Adrenal gland (tissue), 12 donors: Measurements from ENCODE around the gene ANKS1B. TPM values are rescaled to one million over a fixed set of nuclear protein-coding genes. Genes with fewer than 3 reads are reported as not detected.
A peak's percentile ranks its signal among the peaks of the same experiment; 100 is the strongest.

Experiments used
- DNase-seq, 7 donors: peaks; one replicate each; pipeline ENCODE4 v3.0.0-alpha.2; 2019 to 2020
- H3K27ac ChIP-seq, 5 donors: fragments of 200-600 bp; sonication (generic) in 4 of 5; 1 replicate in 3 of 5; 2 replicates in 2 of 5; pipeline versions ENCODE4 v1.5.1 to v1.8.0; 2016 to 2020; ENCODE audit warnings: mild to moderate bottlenecking in 1 of 5
- H3K27me3 ChIP-seq: fragments of 200-600 bp; 2 replicates; pipeline ENCODE4 v1.8.0; 2021
- H3K36me3 ChIP-seq, 2 donors: fragments of 200-600 bp; replicated peaks in 1 of 2; 1 replicate in 1 of 2; 2 replicates in 1 of 2; pipeline versions ENCODE4 v1.5.1 to v1.8.0; 2018 to 2022
- H3K4me1 ChIP-seq, 2 donors: fragments of 200-600 bp; replicated peaks in 1 of 2; 1 replicate in 1 of 2; 2 replicates in 1 of 2; pipeline versions ENCODE4 v1.5.1 to v1.8.0; 2018 to 2021
- H3K4me3 ChIP-seq, 4 donors: fragments of 200-600 bp; sonication (generic) in 3 of 4; one replicate each; pipeline ENCODE4 v1.5.1; 2016 to 2018
- H3K9me3 ChIP-seq, 3 donors: fragments of 200-600 bp; sonication (generic) in 1 of 3; replicated peaks in 1 of 3; 1 replicate in 2 of 3; 2 replicates in 1 of 3; pipeline versions ENCODE4 v1.5.1 to v1.8.0; 2016 to 2021
- POLR2A ChIP-seq, 2 donors: fragments of 450-650 bp; IDR thresholded peaks; one replicate each; pipeline ENCODE4 v1.6.1; 2017; ENCODE audit warnings: antibody characterized with exemption in 2 of 2, mild to moderate bottlenecking in 2 of 2, moderate library complexity in 1 of 2
- WGBS, 4 donors: extraction: QIAGEN DNeasy Blood & Tissue Kit in 2 of 4; methylation state at CpG; one replicate each; pipeline versions ENCODE4 v1.1.5 to v1.1.7; 2013 to 2017; 5-methylcytosine and 5-hydroxymethylcytosine counted together
- intact Hi-C, 2 donors: fragments of 100-400 bp; cut with DNase I; formaldehyde crosslinking; loops; one replicate each; pipeline versions ENCODE4 v1.14.1 to v1.15.0; 2022 to 2023
- polyA plus RNA-seq, 3 donors: library from polyadenylated mRNA; stranded (reverse); fragments of 200-250 nt in 2 of 3; fragments of 350-450 nt in 1 of 3; fragmentation: Illumina TruSeq in 1 of 3; extraction: RNeasy Lipid Tissue Mini Kit (QIAGEN cat#74804) in 1 of 3; gene quantifications; one replicate each; pipeline ENCODE4 v1.2.3, GENCODE V29; 2013 to 2014
- total RNA-seq, 9 donors: library from RNA; depleted of rRNA in 4 of 9; stranded (reverse); fragments of >200 nt in 4 of 9; fragments of 120-200 nt in 1 of 9; fragmentation: NEBNext Ultra II Directional in 1 of 9; extraction: Animal tissue kit (Norgen Biotek cat#: 25700) in 1 of 9; gene quantifications; one replicate each; pipeline versions ENCODE4 v1.1.0 to v1.2.4, GENCODE V29; 2013 to 2023
- TF ChIP-seq, protein P1 (sequence below), 6 experiments: fragments of 450-650 bp in 4 of 6; fragments of 200-600 bp in 2 of 6; sonication (generic) in 1 of 6; IDR thresholded peaks; 1 replicate in 5 of 6; 2 replicates in 1 of 6; pipeline versions ENCODE4 v1.5.1 to v1.8.0; 2016 to 2021; ENCODE audit warnings: antibody characterized with exemption in 6 of 6, mild to moderate bottlenecking in 2 of 6, moderate library complexity in 1 of 6
- donor health status: healthy with polysubstance abuse.
- donor health status: Bipolar disorder and iron deficiency.
- donor health status: DM: yes; HTN: yes; CAD: no.
- donor health status: DM: no; HTN: no; CAD: no.
- donor health status: DM: no; HTN: no; CAD: no.
- donor health status: DM: yes; HTN: yes; CAD: no.

ANKS1B gene
- total and polyA plus RNA-seq, 12 donors, result 1.3 to 28.1 (median 8.0) TPM

DNA sequence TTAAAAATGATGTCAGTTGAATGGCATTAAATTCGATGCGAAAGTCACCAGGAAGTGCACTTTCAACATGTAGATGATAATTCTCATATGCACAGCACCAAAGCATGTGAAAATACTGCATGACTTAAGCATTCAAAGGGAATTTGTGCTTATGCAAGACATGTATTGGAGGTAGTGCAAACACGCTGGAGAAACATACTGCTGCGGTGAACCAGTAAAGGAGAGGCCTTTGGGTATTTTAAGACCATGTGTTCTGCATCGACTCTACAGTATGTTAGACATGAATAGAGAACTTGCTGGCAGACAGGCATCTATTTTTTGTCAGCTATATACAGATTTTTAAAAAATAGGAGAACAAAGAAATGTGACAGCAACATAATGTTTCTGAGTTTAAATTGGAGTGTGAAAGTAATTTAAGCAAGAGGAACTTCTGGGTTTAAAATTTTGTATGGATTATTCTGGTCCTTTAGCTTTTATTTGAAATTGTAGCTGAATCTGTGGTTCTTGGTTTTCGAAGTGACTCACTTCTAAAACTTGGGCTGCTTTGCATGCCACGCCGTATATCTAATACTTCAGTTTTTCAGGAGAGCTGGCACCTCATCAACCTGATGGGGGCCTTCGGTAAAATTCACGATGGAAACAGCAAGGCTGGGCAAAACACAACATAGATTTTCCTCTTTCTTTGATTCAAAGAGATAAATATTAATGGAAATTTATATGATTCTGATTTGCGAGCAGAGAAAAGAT, 930.9 kb downstream of the ANKS1B start:
- 91 to 96% (median 93%) methylated on average over 11 of the region's 11 CpGs for WGBS, 4 donors
- Histone ChIP-seq H3K4me3 (no peak overlapping the region), H3K27me3 (no peaks in the 10 kb centered on the region), H3K36me3 (no peaks in the 10 kb centered on the region), H3K4me1 (no peaks in the 10 kb centered on the region), H3K9me3 (no peaks in the 10 kb centered on the region), H3K27ac (no peak overlapping the region)
- DNase-seq, result no peak
- no peak for TF ChIP-seq POLR2A (IDR thresholded peaks at IDR 0.05)
- TF ChIP-seq, protein P1, sequence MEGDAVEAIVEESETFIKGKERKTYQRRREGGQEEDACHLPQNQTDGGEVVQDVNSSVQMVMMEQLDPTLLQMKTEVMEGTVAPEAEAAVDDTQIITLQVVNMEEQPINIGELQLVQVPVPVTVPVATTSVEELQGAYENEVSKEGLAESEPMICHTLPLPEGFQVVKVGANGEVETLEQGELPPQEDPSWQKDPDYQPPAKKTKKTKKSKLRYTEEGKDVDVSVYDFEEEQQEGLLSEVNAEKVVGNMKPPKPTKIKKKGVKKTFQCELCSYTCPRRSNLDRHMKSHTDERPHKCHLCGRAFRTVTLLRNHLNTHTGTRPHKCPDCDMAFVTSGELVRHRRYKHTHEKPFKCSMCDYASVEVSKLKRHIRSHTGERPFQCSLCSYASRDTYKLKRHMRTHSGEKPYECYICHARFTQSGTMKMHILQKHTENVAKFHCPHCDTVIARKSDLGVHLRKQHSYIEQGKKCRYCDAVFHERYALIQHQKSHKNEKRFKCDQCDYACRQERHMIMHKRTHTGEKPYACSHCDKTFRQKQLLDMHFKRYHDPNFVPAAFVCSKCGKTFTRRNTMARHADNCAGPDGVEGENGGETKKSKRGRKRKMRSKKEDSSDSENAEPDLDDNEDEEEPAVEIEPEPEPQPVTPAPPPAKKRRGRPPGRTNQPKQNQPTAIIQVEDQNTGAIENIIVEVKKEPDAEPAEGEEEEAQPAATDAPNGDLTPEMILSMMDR (IDR thresholded peaks at IDR 0.05), result no peak
- intact Hi-C loops, result no loop called here

DNA sequence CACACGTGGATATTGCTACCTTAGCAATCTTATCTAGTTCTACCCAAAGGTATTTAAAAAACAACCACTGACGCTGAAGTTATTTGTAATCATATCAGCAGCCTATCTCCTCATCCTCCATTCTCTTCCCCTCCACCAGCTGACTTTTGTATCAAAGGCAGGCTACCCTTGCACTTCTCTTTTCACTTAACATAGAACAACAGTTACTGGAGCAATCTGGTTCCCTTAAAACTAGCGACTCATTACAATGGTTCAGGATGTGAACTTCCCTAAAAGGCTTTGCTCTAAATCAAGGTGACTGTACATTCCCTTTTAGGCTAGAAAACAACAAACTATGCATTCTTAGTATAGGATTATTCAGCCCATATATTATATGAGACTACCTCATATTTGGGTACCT, 935.0 kb downstream of the ANKS1B start:
- 60 to 66% (median 65%) methylated on average over 3 of the region's 3 CpGs for WGBS, 4 donors
- no peak for TF ChIP-seq POLR2A (IDR thresholded peaks at IDR 0.05)
- TF ChIP-seq, protein P1 (IDR thresholded peaks at IDR 0.05), result no peak
- intact Hi-C loops, result no loop called here

DNA sequence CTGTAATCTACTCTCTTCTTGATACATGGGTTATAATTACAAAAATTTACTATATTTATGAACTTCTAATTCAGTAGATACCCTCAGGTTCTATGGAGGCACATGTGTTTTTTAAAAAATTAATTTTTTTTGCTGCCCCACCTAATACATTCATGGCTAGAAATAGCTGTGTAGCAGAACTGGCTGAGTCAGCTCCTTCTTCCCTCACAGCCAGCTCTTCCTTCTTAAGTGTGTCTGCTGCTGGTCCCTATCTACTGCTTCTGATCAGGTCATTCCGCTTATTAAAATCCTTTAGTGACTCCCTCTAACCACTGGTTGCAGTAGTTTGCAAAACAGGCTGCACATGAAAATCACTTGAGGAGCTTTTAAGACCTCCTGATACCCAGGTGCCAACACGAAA, 939.6 kb downstream of the ANKS1B start:
- intact Hi-C loops, result no loop called here
- TF ChIP-seq, protein P1 (IDR thresholded peaks at IDR 0.05), result no peak
- no peak for TF ChIP-seq POLR2A (IDR thresholded peaks at IDR 0.05)
- DNase-seq, result no peak
- no peaks in the 10 kb centered on the region for H3K27me3 ChIP-seq
- no peaks in the 10 kb centered on the region for H3K9me3 ChIP-seq
- 83 to 95% (median 93%) methylated on average over 2 of the region's 2 CpGs for WGBS, 4 donors
- H3K4me1 ChIP-seq, result no peaks in the 10 kb centered on the region
- H3K27ac ChIP-seq, result no peak overlapping the region
- H3K4me3 ChIP-seq, result no peak overlapping the region
- no peaks in the 10 kb centered on the region for H3K36me3 ChIP-seq

More for the DNA sequence above, 935.0 kb downstream of the ANKS1B start:
- Histone ChIP-seq H3K4me3 (no peak overlapping the region), H3K27ac (no peak overlapping the region), H3K36me3 (no peaks in the 10 kb centered on the region), H3K27me3 (no peaks in the 10 kb centered on the region), H3K9me3 (no peaks in the 10 kb centered on the region), H3K4me1 (no peaks in the 10 kb centered on the region)
- no peak for DNase-seq

DNA sequence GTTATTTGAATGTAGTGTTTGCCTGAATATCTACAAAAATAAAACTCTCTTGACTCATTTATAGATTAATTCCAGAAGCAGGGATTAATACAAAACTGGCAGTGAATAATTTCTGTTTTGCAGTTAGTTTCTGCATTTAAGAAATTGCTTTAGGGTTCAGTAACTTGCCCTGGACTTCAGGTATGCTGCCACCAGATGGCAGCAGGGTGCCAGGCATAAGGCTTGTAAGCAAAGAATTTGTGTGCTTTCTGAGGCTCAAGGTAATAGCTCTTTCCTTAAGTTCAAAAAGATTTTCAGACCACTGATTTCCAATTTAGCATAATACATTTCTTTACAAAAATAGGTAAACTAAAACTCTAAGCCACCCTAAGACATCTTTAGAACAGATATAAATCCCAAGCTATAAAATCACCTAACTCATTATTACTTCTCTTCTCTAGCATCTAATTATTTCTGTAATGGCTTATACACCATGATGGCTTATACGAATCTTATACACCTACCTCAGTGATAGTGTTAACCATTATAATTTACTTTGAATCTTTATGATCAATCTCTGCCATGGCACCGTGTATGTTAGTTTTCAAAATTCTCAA, 941.3 kb downstream of the ANKS1B start:
- Histone ChIP-seq H3K27me3 (no peaks in the 10 kb centered on the region), H3K4me1 (no peaks in the 10 kb centered on the region), H3K4me3 (no peak overlapping the region), H3K9me3 (no peaks in the 10 kb centered on the region), H3K36me3 (no peaks in the 10 kb centered on the region), H3K27ac (no peak overlapping the region)
- 51 to 59% (median 56%) methylated on average over 2 of the region's 2 CpGs for WGBS, 4 donors
- intact Hi-C loops, result loop anchor here in 1 of 2 donors (5.0 kb wide), 1 partner anchor 724 kb away; no protein-coding TSS in a partner anchor
- DNase-seq, result peak; percentile 50 to 87 (median 73)
- TF ChIP-seq, protein P1 (IDR thresholded peaks at IDR 0.05), result peak; percentile 72 to 95 (median 83)
- TF ChIP-seq POLR2A (IDR thresholded peaks at IDR 0.05), result no peak
